A549 treated with dexamethasone at 1 μM for 4 hours (cell line): ENCODE measurements around the gene LYPD4. TPM values are rescaled to one million over a fixed set of nuclear protein-coding genes. Genes with fewer than 3 reads are reported as not detected.

Experiments used
- total RNA-seq: library from RNA; stranded (reverse); fragments of 200-300 nt; extraction: Qiagen RNA extraction; gene quantifications from 5 replicates; pipeline ENCODE4 v1.2.3, GENCODE V29; 2022

The LYPD4 gene, protein sequence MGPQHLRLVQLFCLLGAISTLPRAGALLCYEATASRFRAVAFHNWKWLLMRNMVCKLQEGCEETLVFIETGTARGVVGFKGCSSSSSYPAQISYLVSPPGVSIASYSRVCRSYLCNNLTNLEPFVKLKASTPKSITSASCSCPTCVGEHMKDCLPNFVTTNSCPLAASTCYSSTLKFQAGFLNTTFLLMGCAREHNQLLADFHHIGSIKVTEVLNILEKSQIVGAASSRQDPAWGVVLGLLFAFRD
- not detected in 5 replicates for total RNA-seq

DNA sequence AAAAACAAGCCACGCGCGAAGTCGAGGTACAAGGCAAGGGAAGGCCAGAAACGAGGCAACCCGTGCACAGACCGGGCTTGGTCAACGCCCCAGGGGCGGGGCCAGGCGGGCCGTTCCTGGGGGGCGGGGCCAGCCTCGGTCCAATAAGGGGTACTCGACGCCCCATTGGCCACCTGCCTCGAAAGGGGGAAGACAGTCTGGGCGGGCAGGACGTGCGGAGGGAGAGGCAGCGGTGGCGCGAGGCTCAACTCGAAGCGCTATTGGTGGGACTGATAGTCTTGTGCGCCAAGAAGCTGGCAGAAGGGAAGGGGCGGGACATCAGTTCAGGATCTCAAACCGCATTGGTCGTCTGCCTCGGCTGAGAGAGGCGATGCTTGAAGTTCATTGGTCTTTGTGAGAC, at the start of gene LYPD4:
Gene LYPD4 (minus strand): TSS at position 83 of the 400 bp plus-strand sequence. CDS start 5,398 bp downstream, outside the sequence.

GRCh38 chr19:41882568-41883462, 38.3 kb upstream of the LYPD4 start, which contains the start of gene ARHGEF1:
Gene ARHGEF1 (plus strand): TSS chr19:41883184. CDS start chr19:41888083, 4,899 bp downstream.

GRCh38 chr19:41876847-41877832, 32.7 kb upstream of the LYPD4 start, which contains the start of gene CD79A:
Gene CD79A (plus strand): TSS chr19:41877279. CDS start chr19:41877305, 26 bp downstream.

GRCh38 chr19:41859618-41860418, 15.3 kb upstream of the LYPD4 start, which contains the start of gene RPS19:
Gene RPS19 (plus strand): TSS chr19:41860255. CDS start chr19:41860775, 520 bp downstream.

DNA sequence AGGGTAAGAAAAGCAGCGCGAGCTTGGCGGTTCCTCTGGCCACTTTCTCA, 343 bp upstream of the LYPD4 start, which contains the start of gene DMRTC2:
Gene DMRTC2 (plus strand): TSS at position 42 of the 50 bp plus-strand sequence. CDS start 2,387 bp downstream, outside the sequence.

DNA sequence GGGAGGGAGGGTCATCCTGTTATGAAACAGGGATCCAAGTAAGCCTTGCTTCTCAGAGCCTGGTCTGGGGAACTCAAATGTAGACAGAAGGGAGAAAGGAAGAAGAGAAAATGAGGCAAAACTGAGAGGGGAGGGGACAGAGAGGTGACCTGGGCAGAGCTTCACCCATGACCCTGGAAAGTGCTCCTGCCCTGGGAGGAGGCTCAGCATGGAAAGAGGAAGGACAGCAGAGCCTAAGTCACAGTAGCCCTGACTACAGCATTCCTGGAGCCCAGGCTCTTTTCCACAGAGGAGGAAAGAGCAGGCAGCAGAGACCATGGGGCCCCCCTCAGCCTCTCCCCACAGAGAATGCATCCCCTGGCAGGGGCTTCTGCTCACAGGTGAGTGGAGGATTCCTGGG, 48.1 kb downstream of the LYPD4 start, which contains the start of gene CEACAM3:
Gene CEACAM3 (plus strand): TSS at position 226 of the 400 bp plus-strand sequence. CDS start 91 bp downstream, at position 317.

Other genes starting within 250 kb of the LYPD4 start
- gene CEACAM4, start 217.6 kb downstream of the LYPD4 start, total RNA-seq = not detected in 5 replicates
- 0.04 to 0.12 TPM (median 0.09 TPM) in 4 of 5 replicates, not detected in the other for gene CEACAM7, start 156.4 kb downstream of the LYPD4 start, total RNA-seq
- gene CEACAM5, start 136.1 kb downstream of the LYPD4 start, total RNA-seq = 1.5 to 1.9 TPM (median 1.6 TPM) in 5 replicates
- 14.6 to 24.6 TPM (median 18.9 TPM) in 5 replicates for gene CEACAM6, start 89.2 kb downstream of the LYPD4 start, total RNA-seq
- not detected in 5 replicates for gene CEACAM3, start 48.1 kb downstream of the LYPD4 start, total RNA-seq
- gene DMRTC2, start 359 bp upstream of the LYPD4 start, total RNA-seq = not detected in 5 replicates
- 7,258 to 11,211 TPM (median 7,692 TPM) in 5 replicates for gene RPS19, start 15.6 kb upstream of the LYPD4 start, total RNA-seq
- gene CD79A, start 32.6 kb upstream of the LYPD4 start, total RNA-seq = 0.92 to 1.2 TPM (median 1.0 TPM) in 5 replicates
- gene ARHGEF1, start 38.5 kb upstream of the LYPD4 start, total RNA-seq = 73.8 to 121 TPM (median 110 TPM) in 5 replicates
- gene ERFL, start 83.8 kb upstream of the LYPD4 start, total RNA-seq = 0.21 to 0.37 TPM (median 0.30 TPM) in 5 replicates
- gene RABAC1, start 114.6 kb upstream of the LYPD4 start, total RNA-seq = 176 to 234 TPM (median 210 TPM) in 5 replicates
- gene ATP1A3, start 149.5 kb upstream of the LYPD4 start, total RNA-seq = 2.9 to 5.9 TPM (median 4.7 TPM) in 5 replicates
- 0.21 to 0.85 TPM (median 0.43 TPM) in 5 replicates for gene GRIK5, start 225.5 kb upstream of the LYPD4 start, total RNA-seq
- gene ZNF574, start 231.5 kb upstream of the LYPD4 start, total RNA-seq = 27.5 to 39.1 TPM (median 36.6 TPM) in 5 replicates